Measurements from ENCODE around the gene PLA2G12B.
"Not testable (repeated sequence)": the region's sequence is repeated elsewhere in the genome, so short reads cannot be mapped to it uniquely, and the experiment has no call there.

Gene PLA2G12B, protein sequence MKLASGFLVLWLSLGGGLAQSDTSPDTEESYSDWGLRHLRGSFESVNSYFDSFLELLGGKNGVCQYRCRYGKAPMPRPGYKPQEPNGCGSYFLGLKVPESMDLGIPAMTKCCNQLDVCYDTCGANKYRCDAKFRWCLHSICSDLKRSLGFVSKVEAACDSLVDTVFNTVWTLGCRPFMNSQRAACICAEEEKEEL

GRCh38 chr10:72954596-72955554, at the start of gene PLA2G12B:
Gene PLA2G12B, minus strand, starts transcription at chr10:72954806. Its CDS starts 121 bp downstream, at chr10:72954685.
- TF ChIP-seq CTCF (conservative IDR thresholded peaks at IDR 0.05) = no peak
- no peak for TF ChIP-seq ZFX (IDR thresholded peaks at IDR 0.05)
- H3K27ac ChIP-seq = no peak within 1 kb of the TSS

DNA sequence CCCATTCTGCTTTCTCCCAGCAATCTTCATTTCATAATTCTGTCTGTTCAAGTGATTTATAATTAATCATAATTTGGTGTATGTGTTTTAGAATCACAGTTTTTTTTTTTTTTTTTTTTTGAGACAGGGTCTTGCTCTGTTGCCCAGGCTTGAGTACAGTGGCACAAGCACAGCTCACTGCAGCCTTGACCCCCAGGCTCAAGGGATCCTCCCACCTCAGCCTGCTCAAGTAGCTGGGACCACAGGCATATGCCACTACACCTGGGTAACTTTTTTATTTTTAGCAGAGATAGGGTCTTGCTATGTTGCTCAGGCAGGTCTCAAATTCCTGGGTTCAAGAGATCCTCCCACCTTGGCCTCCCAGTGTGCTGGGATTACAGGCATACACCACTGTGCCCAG, 49.2 kb upstream of the PLA2G12B start:
- no peak for TF ChIP-seq CTCF (conservative IDR thresholded peaks at IDR 0.05)
- no peak for TF ChIP-seq ZFX (IDR thresholded peaks at IDR 0.05)
- no peak overlapping the region for H3K27ac ChIP-seq

GRCh38 chr10:73000973-73001372, 46.4 kb upstream of the PLA2G12B start:
- TF ChIP-seq CTCF (conservative IDR thresholded peaks at IDR 0.05) (no peak), ZFX (IDR thresholded peaks at IDR 0.05) (no peak)
- no peak overlapping the region for H3K27ac ChIP-seq

GRCh38 chr10:72997099-72997498, 42.5 kb upstream of the PLA2G12B start:
- no peak overlapping the region for H3K27ac ChIP-seq
- no peak for TF ChIP-seq ZFX (IDR thresholded peaks at IDR 0.05)
- no peak for TF ChIP-seq CTCF (conservative IDR thresholded peaks at IDR 0.05)

DNA sequence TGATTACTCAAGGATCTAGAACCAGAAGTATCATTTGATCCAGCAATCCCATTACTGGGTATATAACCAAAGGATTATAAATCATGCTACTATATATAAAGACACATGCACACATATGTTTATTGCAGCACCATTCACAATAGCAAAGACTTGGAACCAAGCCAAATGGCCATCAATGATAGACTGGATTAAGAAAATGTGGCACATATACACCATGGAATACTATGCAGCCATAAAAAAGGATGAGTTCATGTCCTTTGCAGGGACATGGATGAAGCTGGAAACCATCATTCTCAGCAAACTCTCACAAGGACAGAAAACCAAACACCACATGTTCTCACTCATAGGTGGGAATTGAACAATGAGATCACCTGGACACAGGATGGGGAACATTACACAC, 40.9 kb upstream of the PLA2G12B start:
- H3K27ac ChIP-seq = not testable (repeated sequence)

GRCh38 chr10:72989771-72990170, 35.2 kb upstream of the PLA2G12B start:
- not testable (repeated sequence) for H3K27ac ChIP-seq

- H3K27ac ChIP-seq = not testable (repeated sequence)
These were observed 30.0 kb upstream of the PLA2G12B start for GRCh38 chr10:72984618-72985017.

GRCh38 chr10:72981882-72982529, 27.4 kb upstream of the PLA2G12B start:
- no peak overlapping the region for H3K27ac ChIP-seq
- TF ChIP-seq ZFX (IDR thresholded peaks at IDR 0.05) = no peak
- no peak for TF ChIP-seq CTCF (conservative IDR thresholded peaks at IDR 0.05)

Measured in C4-2B (cell line).